ENCODE measurements around the gene COPB2. TPM values are rescaled to one million over a fixed set of nuclear protein-coding genes. Genes with fewer than 3 reads are reported as not detected.

Gene COPB2
- total RNA-seq, 4 donors from 2014 or later = 106 to 202 (median 137) TPM

DNA sequence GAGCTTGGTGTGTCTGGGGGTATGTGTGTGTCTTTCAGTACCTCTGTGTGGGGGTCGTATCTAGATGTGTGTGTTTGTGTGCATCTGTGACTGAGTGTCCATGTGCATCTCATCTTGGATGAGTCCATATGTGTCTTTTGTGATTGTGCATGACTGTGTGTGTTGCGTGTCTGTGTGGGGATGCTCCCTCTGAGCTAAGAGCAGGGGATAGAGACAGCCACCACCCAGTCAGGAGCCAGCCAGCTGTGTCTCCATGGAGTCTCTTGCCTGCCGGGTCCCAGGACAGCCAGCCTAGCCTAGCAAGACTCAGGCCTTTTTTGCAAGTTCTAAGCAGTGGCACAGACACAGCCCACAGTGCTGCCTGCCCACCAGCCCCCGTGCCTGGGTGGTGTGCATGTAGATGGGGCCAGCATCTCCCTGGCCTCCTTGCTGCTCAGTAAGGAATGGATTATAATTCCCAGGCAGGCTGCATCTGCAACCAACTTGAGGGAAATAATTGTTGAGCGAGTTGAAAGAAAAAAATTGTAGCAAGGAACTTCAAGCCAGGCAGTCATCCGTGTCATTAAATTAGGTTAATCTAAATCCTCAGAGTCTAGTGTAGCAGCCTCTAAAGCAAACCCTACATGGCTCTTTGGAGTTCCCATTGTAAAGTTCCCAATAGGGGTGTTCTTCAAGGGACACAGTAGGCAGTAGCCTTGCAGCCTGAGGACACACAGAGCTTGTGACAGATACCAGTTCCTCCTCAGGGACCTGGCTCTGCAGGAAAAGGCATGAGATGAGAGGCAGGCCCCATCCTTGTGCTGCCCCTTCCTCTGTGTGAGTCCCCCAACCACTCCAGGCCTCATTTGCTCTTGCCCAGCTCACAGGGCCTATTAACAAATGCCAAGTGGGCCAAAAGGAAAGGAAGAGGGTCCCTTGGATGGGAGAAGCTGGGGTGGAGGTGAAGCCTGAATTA, 81.6 kb downstream of the COPB2 start:
- H3K27ac ChIP-seq = no peak overlapping the region
- intact Hi-C loops (cut with DNase I) = no loop called here
- H3K27me3 ChIP-seq = no peaks in the 10 kb centered on the region
- H3K4me1 ChIP-seq = no peaks in the 10 kb centered on the region
- 81 to 85% methylated on average over 6 of the region's 6 CpGs for WGBS, 2 donors
- H3K36me3 ChIP-seq = no peaks in the 10 kb centered on the region
- no peak overlapping the region for H3K4me3 ChIP-seq (replicated peaks in 1 of 3)
- DNase-seq = no peak
- no peak for TF ChIP-seq POLR2A (IDR thresholded peaks at IDR 0.05)
- TF ChIP-seq, protein P1, sequence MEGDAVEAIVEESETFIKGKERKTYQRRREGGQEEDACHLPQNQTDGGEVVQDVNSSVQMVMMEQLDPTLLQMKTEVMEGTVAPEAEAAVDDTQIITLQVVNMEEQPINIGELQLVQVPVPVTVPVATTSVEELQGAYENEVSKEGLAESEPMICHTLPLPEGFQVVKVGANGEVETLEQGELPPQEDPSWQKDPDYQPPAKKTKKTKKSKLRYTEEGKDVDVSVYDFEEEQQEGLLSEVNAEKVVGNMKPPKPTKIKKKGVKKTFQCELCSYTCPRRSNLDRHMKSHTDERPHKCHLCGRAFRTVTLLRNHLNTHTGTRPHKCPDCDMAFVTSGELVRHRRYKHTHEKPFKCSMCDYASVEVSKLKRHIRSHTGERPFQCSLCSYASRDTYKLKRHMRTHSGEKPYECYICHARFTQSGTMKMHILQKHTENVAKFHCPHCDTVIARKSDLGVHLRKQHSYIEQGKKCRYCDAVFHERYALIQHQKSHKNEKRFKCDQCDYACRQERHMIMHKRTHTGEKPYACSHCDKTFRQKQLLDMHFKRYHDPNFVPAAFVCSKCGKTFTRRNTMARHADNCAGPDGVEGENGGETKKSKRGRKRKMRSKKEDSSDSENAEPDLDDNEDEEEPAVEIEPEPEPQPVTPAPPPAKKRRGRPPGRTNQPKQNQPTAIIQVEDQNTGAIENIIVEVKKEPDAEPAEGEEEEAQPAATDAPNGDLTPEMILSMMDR (IDR thresholded peaks at IDR 0.05) = no peak
- H3K9me3 ChIP-seq = no peaks in the 10 kb centered on the region

Small RNA genes within 50 kb of the gene (small RNA-seq; reads per million reads assigned to genes)
- not detected for gene RF00026

Other genes with a start within 250 kb of the COPB2 start
- 10 to 100 TPM; 40.1 to 60.9 (median 48.6) TPM for gene MRPS22, start 45.6 kb downstream of the COPB2 start, total RNA-seq
- not detected for gene RBP2, start 86.9 kb upstream of the COPB2 start, total RNA-seq
- 1 to 10 TPM; 4.0 to 7.1 (median 5.3) TPM for gene RBP1, start 150.1 kb upstream of the COPB2 start, total RNA-seq

Data from thyroid gland (tissue), 4 donors.